Natural killer cell (primary cell): ENCODE measurements around the gene TBC1D24. TPM values are rescaled to one million over a fixed set of nuclear protein-coding genes. Genes with fewer than 3 reads are reported as not detected.
A peak's percentile ranks its signal among the peaks of the same experiment; 100 is the strongest.

Source experiments
- ATAC-seq, 3 donors: fragments of 150-1000 bp in 2 of 3; fragments of 200-7000 bp in 1 of 3; cut with Tn5 transposase; 1 replicate in 1 of 3; 2 replicates in 2 of 3; pipeline ENCODE4 v1.10.0; 2021; ENCODE audit warnings: mild to moderate bottlenecking in 2 of 3, moderate library complexity in 2 of 3
- DNase-seq, 2 donors: peaks; one replicate each; pipeline versions ENCODE4 v3.0.0 to v3.0.0-alpha.2; 2013 to 2021; ENCODE audit warnings: mixed read lengths in 1 of 2
- H3K27ac ChIP-seq: one replicate; pipeline ENCODE4 v1.5.1; 2013; ENCODE audit warnings: mild to moderate bottlenecking, low read length
- H3K27me3 ChIP-seq: one replicate; pipeline ENCODE4 v1.6.1; 2013; ENCODE audit warnings: low read length; ENCODE audit not compliant: control insufficient read depth, insufficient read depth
- H3K36me3 ChIP-seq: one replicate; pipeline ENCODE4 v1.6.1; 2013; ENCODE audit warnings: low read length; ENCODE audit not compliant: control insufficient read depth, insufficient read depth
- H3K4me1 ChIP-seq: one replicate; pipeline ENCODE4 v1.6.1; 2013; ENCODE audit warnings: low read length; ENCODE audit not compliant: control insufficient read depth, insufficient read depth
- H3K4me3 ChIP-seq: one replicate; pipeline ENCODE4 v1.5.1; 2013; ENCODE audit warnings: low read length
- H3K9me3 ChIP-seq: one replicate; pipeline ENCODE4 v1.6.1; 2013; ENCODE audit warnings: low read length; ENCODE audit not compliant: control insufficient read depth, insufficient read depth
- H3K27ac Mint-ChIP-seq, 2 donors: one replicate each; pipeline ENCODE4 v1.8.0; 2022; ENCODE audit warnings: mild to moderate bottlenecking in 2 of 2, mixed read lengths in 2 of 2, moderate library complexity in 1 of 2
- H3K27me3 Mint-ChIP-seq, 2 donors: one replicate each; pipeline ENCODE4 v1.8.0; 2022; ENCODE audit warnings: low read depth in 2 of 2, mixed read lengths in 2 of 2
- H3K36me3 Mint-ChIP-seq: one replicate; pipeline ENCODE4 v1.8.0; 2022; ENCODE audit warnings: mixed read lengths
- H3K4me1 Mint-ChIP-seq, 2 donors: one replicate each; pipeline ENCODE4 v1.8.0; 2022; ENCODE audit warnings: mixed read lengths in 2 of 2
- H3K4me3 Mint-ChIP-seq: one replicate; pipeline ENCODE4 v1.8.0; 2022; ENCODE audit warnings: mild to moderate bottlenecking, moderate library complexity, mixed read lengths
- H3K9me3 Mint-ChIP-seq, 2 donors: one replicate each; pipeline ENCODE4 v1.8.0; 2022; ENCODE audit warnings: mixed read lengths in 2 of 2
- CTCF ChIP-seq: fragments of 200-600 bp; IDR thresholded peaks from one replicate; pipeline ENCODE4 v1.8.0; 2022; ENCODE audit warnings: antibody characterized with exemption
- WGBS: methylation state at CpG from one replicate; pipeline ENCODE4 v1.1.7; 2013; ENCODE audit warnings: missing lambda C conversion rate; ENCODE audit not compliant: insufficient coverage; 5-methylcytosine and 5-hydroxymethylcytosine counted together
- intact Hi-C: fragments of 100-400 bp; cut with micrococcal nuclease; formaldehyde crosslinking; loops from one replicate; pipeline ENCODE4 v1.14.2; 2022
- total RNA-seq, 4 donors: library from RNA; stranded (reverse); fragments of 120-200 nt in 1 of 4; gene quantifications; one replicate each; pipeline versions ENCODE4 v1.2.3 to v1.2.4, GENCODE V29; 2013 to 2022

The TBC1D24 gene
- total RNA-seq, 3 donors from 2014 or later (not counting 1 experiment from before 2014, with no cell fraction given) = 7.2 to 13.0 (median 10.9) TPM

DNA sequence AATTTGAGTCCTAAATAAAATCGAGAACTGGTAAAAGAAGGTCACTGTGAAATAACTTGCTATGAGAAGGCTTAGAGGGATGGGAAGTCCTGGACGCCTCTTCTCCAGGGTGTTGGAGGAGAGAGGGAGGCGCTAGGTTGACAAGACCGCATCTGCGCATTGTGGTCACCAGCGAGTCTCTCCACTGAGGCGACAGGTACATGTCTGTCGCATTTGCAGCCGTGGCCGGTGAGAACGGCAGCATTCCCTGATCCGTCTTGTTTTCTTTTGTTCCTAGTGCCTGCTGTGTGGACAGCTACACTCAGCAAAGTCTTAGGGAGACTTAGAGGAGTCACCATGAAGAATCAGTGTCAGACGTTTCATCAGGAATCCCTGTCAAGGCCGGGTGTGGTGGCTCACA, 30.8 kb downstream of the TBC1D24 start:
- WGBS = 94% methylated on average over 14 of the region's 14 CpGs
- H3K27ac ChIP-seq = no peak overlapping the region
- Mint-ChIP-seq H3K4me1 (peaks cover 7 to 18% of the 10 kb centered on the region in 2 donors), H3K4me3 (no peak overlapping the region), H3K27me3 (no peaks in the 10 kb centered on the region), H3K27ac (no peak overlapping the region), H3K36me3 (no peaks in the 10 kb centered on the region), H3K9me3 (no peaks in the 10 kb centered on the region)
- no peaks in the 10 kb centered on the region for H3K27me3 ChIP-seq
- no peaks in the 10 kb centered on the region for H3K9me3 ChIP-seq
- TF ChIP-seq CTCF = no peak
- ATAC-seq (no peak), DNase-seq (no peak)
- H3K4me1 ChIP-seq = peaks cover 52% of the 10 kb centered on the region
- intact Hi-C loops = no loop called here
- no peaks in the 10 kb centered on the region for H3K36me3 ChIP-seq
- H3K4me3 ChIP-seq = no peak overlapping the region

DNA sequence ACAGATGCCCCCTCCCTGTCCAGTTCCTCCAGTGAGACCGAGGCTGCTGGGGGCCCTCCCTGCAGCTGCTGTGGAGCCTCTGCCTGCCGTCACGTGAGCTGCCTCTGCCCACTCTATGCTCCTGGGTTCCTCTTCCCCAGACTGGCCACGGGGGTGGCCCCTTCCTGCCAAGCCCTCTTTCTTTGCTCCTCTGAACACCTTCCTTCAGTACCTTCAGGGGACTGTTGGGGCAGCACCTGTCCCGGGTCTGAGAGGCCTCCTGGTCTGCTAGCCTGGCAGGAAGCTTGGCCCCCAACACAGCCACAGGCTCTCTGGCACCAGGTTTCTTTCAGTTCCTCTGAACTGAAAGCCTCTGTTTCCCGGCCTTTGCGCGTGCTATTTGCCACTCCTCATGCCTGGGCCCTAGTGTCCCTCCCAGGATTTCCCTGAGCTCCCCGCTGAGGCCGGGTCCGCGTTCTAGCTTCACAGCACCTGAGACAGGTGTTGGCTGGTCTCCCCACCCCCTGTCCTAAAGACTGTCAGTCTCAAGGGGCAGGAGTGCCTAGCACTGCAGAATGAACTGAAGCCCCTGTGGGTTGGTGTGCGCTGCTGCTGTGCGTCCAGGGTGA, 32.2 kb downstream of the TBC1D24 start:
- H3K4me3 ChIP-seq = no peak overlapping the region
- Mint-ChIP-seq H3K27ac (peak overlapping the region in 1 of 2 donors; percentile 50), H3K27me3 (peaks cover 0 to 3% of the 10 kb centered on the region in 2 donors), H3K9me3 (no peaks in the 10 kb centered on the region), H3K36me3 (no peaks in the 10 kb centered on the region), H3K4me3 (no peak overlapping the region), H3K4me1 (peaks cover 9 to 24% of the 10 kb centered on the region in 2 donors)
- H3K4me1 ChIP-seq = peaks cover 42% of the 10 kb centered on the region
- H3K36me3 ChIP-seq = no peaks in the 10 kb centered on the region
- WGBS = 26% methylated on average over 14 of the region's 14 CpGs
- H3K27ac ChIP-seq = peak overlapping the region; percentile 59
- TF ChIP-seq CTCF = no peak
- intact Hi-C loops = no loop called here
- H3K27me3 ChIP-seq = no peaks in the 10 kb centered on the region
- no peaks in the 10 kb centered on the region for H3K9me3 ChIP-seq
- ATAC-seq = peak; percentile 30 to 40 (median 36)
- DNase-seq = no peak

- no peaks in the 10 kb centered on the region for H3K9me3 ChIP-seq
- DNase-seq (no peak), ATAC-seq (peak in 1 of 3 donors; percentile 53)
- Mint-ChIP-seq H3K36me3 (no peaks in the 10 kb centered on the region), H3K27me3 (peaks cover 0 to 4% of the 10 kb centered on the region in 2 donors), H3K4me3 (no peak overlapping the region), H3K27ac (peak overlapping the region in 1 of 2 donors; percentile 1), H3K9me3 (no peaks in the 10 kb centered on the region), H3K4me1 (peaks cover 14 to 29% of the 10 kb centered on the region in 2 donors)
- peaks cover 47% of the 10 kb centered on the region for H3K4me1 ChIP-seq
- intact Hi-C loops = no loop called here
- no peaks in the 10 kb centered on the region for H3K36me3 ChIP-seq
- no peak for TF ChIP-seq CTCF
- H3K27ac ChIP-seq = peak overlapping the region; percentile 59
- H3K27me3 ChIP-seq = no peaks in the 10 kb centered on the region
- WGBS = 60% methylated on average over 11 of the region's 11 CpGs
- no peak overlapping the region for H3K4me3 ChIP-seq
Measured at GRCh38 chr16:2507665-2508064, 32.7 kb downstream of the TBC1D24 start.
